Choroid plexus epithelial cell (primary cell): ENCODE measurements around the gene GALNT6.
A peak's percentile ranks its signal among the peaks of the same experiment; 100 is the strongest.

Experiments
- DNase-seq: peaks from one replicate; pipeline ENCODE4 v3.0.0-alpha.2; 2010; ENCODE audit warnings: low read depth
- H3K4me3 ChIP-seq: 2 replicates; pipeline ENCODE4 v1.5.1; 2011; ENCODE audit warnings: low read depth, mild to moderate bottlenecking, control low read depth, low read length, moderate library complexity
- TF ChIP-seq, protein P1 (sequence below): conservative IDR thresholded peaks from 2 replicates; pipeline ENCODE4 v1.5.1; 2011; ENCODE audit warnings: low read depth, mild to moderate bottlenecking, control low read depth, inconsistent platforms, low read length, moderate library complexity

GALNT6 gene

GRCh38 chr12:51333536-51333935, 57.7 kb downstream of the GALNT6 start:
- no peak for DNase-seq
- TF ChIP-seq, protein P1, sequence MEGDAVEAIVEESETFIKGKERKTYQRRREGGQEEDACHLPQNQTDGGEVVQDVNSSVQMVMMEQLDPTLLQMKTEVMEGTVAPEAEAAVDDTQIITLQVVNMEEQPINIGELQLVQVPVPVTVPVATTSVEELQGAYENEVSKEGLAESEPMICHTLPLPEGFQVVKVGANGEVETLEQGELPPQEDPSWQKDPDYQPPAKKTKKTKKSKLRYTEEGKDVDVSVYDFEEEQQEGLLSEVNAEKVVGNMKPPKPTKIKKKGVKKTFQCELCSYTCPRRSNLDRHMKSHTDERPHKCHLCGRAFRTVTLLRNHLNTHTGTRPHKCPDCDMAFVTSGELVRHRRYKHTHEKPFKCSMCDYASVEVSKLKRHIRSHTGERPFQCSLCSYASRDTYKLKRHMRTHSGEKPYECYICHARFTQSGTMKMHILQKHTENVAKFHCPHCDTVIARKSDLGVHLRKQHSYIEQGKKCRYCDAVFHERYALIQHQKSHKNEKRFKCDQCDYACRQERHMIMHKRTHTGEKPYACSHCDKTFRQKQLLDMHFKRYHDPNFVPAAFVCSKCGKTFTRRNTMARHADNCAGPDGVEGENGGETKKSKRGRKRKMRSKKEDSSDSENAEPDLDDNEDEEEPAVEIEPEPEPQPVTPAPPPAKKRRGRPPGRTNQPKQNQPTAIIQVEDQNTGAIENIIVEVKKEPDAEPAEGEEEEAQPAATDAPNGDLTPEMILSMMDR = no peak
- H3K4me3 ChIP-seq = no peak overlapping the region

GRCh38 chr12:51330186-51330585, 61.0 kb downstream of the GALNT6 start:
- no peak for DNase-seq
- no peak overlapping the region for H3K4me3 ChIP-seq
- TF ChIP-seq, protein P1 = no peak

GRCh38 chr12:51329742-51330141, 61.5 kb downstream of the GALNT6 start:
- no peak for DNase-seq
- TF ChIP-seq, protein P1 = no peak
- H3K4me3 ChIP-seq = no peak overlapping the region

GRCh38 chr12:51328587-51328986, 62.6 kb downstream of the GALNT6 start:
- TF ChIP-seq, protein P1 = no peak
- no peak for DNase-seq
- H3K4me3 ChIP-seq = no peak overlapping the region

- TF ChIP-seq, protein P1 = no peak
- H3K4me3 ChIP-seq = no peak overlapping the region
- peak; percentile 79 for DNase-seq
Measured at GRCh38 chr12:51326698-51327439, 64.3 kb downstream of the GALNT6 start.

- TF ChIP-seq, protein P1 = no peak
- H3K4me3 ChIP-seq = no peak overlapping the region
- no peak for DNase-seq
Measured at GRCh38 chr12:51324953-51325352, 66.3 kb downstream of the GALNT6 start.
